HepG2 (cell line): ENCODE measurements around the gene HDAC10. TPM values are rescaled to one million over a fixed set of nuclear protein-coding genes. Genes with fewer than 3 reads are reported as not detected.

Experiments
- AKAP8 ChIP-seq: sonication (generic); formaldehyde crosslinking; IDR thresholded peaks from 2 replicates; pipeline ENCODE4 v1.5.1; 2020; ENCODE audit warnings: mild to moderate bottlenecking, missing genetic modification reagents
- CREB1 ChIP-seq, 2 experiments: fragments of 450-650 bp in 1 of 2; IDR thresholded peaks; 2 replicates each; pipeline ENCODE4 v1.6.1; 2016 to 2017; ENCODE audit warnings: control low read depth in 1 of 2, mild to moderate bottlenecking in 1 of 2, missing compliant biosample characterization in 1 of 2, missing genetic modification characterization in 1 of 2
- FLYWCH1 ChIP-seq: sonication (generic); formaldehyde crosslinking; IDR thresholded peaks from 2 replicates; pipeline ENCODE4 v1.8.1; 2023; ENCODE audit warnings: mild to moderate bottlenecking, missing genetic modification reagents
- MATR3 ChIP-seq: sonication (generic); formaldehyde crosslinking; IDR thresholded peaks from 2 replicates; pipeline ENCODE4 v1.4.0; 2020; ENCODE audit warnings: missing genetic modification reagents
- RAD21 ChIP-seq: fragments of 450-650 bp; formaldehyde crosslinking; IDR thresholded peaks from 2 replicates; pipeline ENCODE4 v1.5.0; 2020; ENCODE audit warnings: mild to moderate bottlenecking
- SALL1 ChIP-seq: sonication (generic); formaldehyde crosslinking; IDR thresholded peaks from 2 replicates; pipeline ENCODE4 v1.8.0; 2022; ENCODE audit warnings: mild to moderate bottlenecking, missing genetic modification reagents
- SMC3 ChIP-seq: IDR thresholded peaks from 2 replicates; pipeline ENCODE4 v1.6.1; 2011; ENCODE audit warnings: low read length, improper control_type of control experiment
- STAG1 ChIP-seq: sonication (generic); formaldehyde crosslinking; IDR thresholded peaks from 2 replicates; pipeline ENCODE4 v1.4.0; 2020; ENCODE audit warnings: missing genetic modification reagents
- XRCC5 ChIP-seq: fragments of 200-400 bp; formaldehyde crosslinking; optimal IDR thresholded peaks from 2 replicates; pipeline ENCODE3; 2017; ENCODE audit warnings: mild to moderate bottlenecking, low read length
- ZNF124 ChIP-seq: sonication (generic); formaldehyde crosslinking; IDR thresholded peaks from 2 replicates; pipeline ENCODE4 v1.4.0; 2020; ENCODE audit warnings: missing genetic modification reagents
- ZNF331 ChIP-seq: sonication (generic); formaldehyde crosslinking; IDR thresholded peaks from 2 replicates; pipeline ENCODE4 v1.4.0; 2020; ENCODE audit warnings: missing genetic modification reagents
- ZNF768 ChIP-seq: sonication (generic); formaldehyde crosslinking; IDR thresholded peaks from 2 replicates; pipeline ENCODE4 v1.4.0; 2020; ENCODE audit warnings: missing genetic modification reagents
- polyA plus RNA-seq, 8 experiments: library from polyadenylated mRNA; depleted of rRNA in 3 of 8; stranded (reverse) in 7 of 8; unstranded in 1 of 8; fragments of >200 nt; fragmentation: Illumina TruSeq in 4 of 8; extraction: Trizol in 4 of 8; gene quantifications; 2 replicates each; pipeline versions ENCODE4 v1.2.1 to v1.2.3, GENCODE V29; 2011 to 2016; ENCODE audit warnings: low read depth in 4 of 8, missing spikeins in 1 of 8, mixed read lengths in 1 of 8; ENCODE audit not compliant: insufficient read depth in 1 of 8
- total RNA-seq, 5 experiments: library from RNA; depleted of rRNA; stranded (reverse); fragments of >200 nt; fragmentation: Illumina TruSeq; extraction: Trizol; gene quantifications; 2 replicates each; pipeline ENCODE4 v1.2.3, GENCODE V29; 2016; ENCODE audit warnings: low read depth in 1 of 5
- TF ChIP-seq, protein P1 (sequence below): sonication (generic); formaldehyde crosslinking; IDR thresholded peaks from 2 replicates; pipeline ENCODE4 v1.5.1; 2020; ENCODE audit warnings: mild to moderate bottlenecking, moderate library complexity, missing genetic modification reagents
- TF ChIP-seq, protein P2 (sequence below): sonication (generic); formaldehyde crosslinking; IDR thresholded peaks from 2 replicates; pipeline ENCODE4 v1.4.0; 2020; ENCODE audit warnings: missing genetic modification reagents, borderline replicate concordance
- TF ChIP-seq, protein P3 (sequence below): IDR thresholded peaks from 2 replicates; pipeline ENCODE4 v1.6.1; 2016
- TF ChIP-seq, protein P4 (sequence below): sonication (generic); formaldehyde crosslinking; IDR thresholded peaks from 2 replicates; pipeline ENCODE4; 2020; ENCODE audit warnings: missing genetic modification reagents, mild to moderate bottlenecking, borderline replicate concordance
- TF ChIP-seq, protein P5 (sequence below): sonication (generic); formaldehyde crosslinking; IDR thresholded peaks from 2 replicates; pipeline ENCODE4 v1.5.0; 2020; ENCODE audit warnings: mild to moderate bottlenecking, missing genetic modification reagents, moderate library complexity

Gene HDAC10
- total and polyA plus RNA-seq, 2 of the 13 experiments (the other 11 are each of a cell fraction or from before 2014, with no cell fraction given) = 13.9 to 14.9 TPM

DNA sequence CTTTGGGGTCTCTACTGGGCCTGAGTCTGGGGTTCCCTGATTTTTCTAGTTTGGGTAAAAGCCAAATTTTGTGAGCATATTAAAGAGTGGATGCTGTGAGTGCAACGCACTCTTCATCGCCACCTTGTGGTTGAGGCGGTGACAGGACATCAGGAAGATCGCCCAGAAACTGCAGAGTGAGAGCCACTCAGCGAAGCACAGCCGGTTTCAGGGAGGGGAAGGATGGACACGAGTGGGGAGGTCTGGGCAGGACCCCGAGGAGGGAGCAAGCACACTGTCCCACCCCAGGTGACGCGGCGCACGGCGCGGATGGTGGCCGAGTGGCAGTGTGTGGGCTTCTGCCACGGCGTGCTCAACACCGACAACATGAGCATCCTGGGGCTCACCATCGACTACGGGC is 41.2 kb downstream of the HDAC10 start (continued):
- TF ChIP-seq, protein P1, sequence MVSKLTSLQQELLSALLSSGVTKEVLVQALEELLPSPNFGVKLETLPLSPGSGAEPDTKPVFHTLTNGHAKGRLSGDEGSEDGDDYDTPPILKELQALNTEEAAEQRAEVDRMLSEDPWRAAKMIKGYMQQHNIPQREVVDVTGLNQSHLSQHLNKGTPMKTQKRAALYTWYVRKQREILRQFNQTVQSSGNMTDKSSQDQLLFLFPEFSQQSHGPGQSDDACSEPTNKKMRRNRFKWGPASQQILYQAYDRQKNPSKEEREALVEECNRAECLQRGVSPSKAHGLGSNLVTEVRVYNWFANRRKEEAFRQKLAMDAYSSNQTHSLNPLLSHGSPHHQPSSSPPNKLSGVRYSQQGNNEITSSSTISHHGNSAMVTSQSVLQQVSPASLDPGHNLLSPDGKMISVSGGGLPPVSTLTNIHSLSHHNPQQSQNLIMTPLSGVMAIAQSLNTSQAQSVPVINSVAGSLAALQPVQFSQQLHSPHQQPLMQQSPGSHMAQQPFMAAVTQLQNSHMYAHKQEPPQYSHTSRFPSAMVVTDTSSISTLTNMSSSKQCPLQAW = 0 out of 2 replicates have a peak, but pooled peaks have one; percentile 26
- TF ChIP-seq SMC3 (peak; percentile 89), ZNF124 (no peak), FLYWCH1 (CRISPR knock-in tag) (no peak), AKAP8 (peak; percentile 15; the same call in 1 of the 2 replicates), ZNF331 (CRISPR knock-in tag) (peak; percentile 44; the same call in 1 of the 2 replicates), XRCC5 (peak; percentile 40), ZNF768 (CRISPR knock-in tag) (peak; percentile 50; the same call in 1 of the 2 replicates), MATR3 (CRISPR knock-in tag) (no peak), CREB1 (IDR thresholded peaks at IDR 0.05) (no peak), CREB1 (CRISPR knock-in tag; IDR thresholded peaks at IDR 0.05) (no peak), STAG1 (CRISPR knock-in tag) (peak; percentile 71), RAD21 (CRISPR knock-in tag) (peak; percentile 75), SALL1 (CRISPR knock-in tag) (no peak)
- TF ChIP-seq, protein P2, sequence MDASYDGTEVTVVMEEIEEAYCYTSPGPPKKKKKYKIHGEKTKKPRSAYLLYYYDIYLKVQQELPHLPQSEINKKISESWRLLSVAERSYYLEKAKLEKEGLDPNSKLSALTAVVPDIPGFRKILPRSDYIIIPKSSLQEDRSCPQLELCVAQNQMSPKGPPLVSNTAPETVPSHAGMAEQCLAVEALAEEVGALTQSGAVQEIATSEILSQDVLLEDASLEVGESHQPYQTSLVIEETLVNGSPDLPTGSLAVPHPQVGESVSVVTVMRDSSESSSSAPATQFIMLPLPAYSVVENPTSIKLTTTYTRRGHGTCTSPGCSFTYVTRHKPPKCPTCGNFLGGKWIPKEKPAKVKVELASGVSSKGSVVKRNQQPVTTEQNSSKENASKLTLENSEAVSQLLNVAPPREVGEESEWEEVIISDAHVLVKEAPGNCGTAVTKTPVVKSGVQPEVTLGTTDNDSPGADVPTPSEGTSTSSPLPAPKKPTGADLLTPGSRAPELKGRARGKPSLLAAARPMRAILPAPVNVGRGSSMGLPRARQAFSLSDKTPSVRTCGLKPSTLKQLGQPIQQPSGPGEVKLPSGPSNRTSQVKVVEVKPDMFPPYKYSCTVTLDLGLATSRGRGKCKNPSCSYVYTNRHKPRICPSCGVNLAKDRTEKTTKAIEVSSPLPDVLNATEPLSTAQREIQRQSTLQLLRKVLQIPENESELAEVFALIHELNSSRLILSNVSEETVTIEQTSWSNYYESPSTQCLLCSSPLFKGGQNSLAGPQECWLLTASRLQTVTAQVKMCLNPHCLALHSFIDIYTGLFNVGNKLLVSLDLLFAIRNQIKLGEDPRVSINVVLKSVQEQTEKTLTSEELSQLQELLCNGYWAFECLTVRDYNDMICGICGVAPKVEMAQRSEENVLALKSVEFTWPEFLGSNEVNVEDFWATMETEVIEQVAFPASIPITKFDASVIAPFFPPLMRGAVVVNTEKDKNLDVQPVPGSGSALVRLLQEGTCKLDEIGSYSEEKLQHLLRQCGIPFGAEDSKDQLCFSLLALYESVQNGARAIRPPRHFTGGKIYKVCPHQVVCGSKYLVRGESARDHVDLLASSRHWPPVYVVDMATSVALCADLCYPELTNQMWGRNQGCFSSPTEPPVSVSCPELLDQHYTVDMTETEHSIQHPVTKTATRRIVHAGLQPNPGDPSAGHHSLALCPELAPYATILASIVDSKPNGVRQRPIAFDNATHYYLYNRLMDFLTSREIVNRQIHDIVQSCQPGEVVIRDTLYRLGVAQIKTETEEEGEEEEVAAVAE (CRISPR knock-in tag) = peak; percentile 53; the same call in 1 of the 2 replicates
- TF ChIP-seq, protein P3, sequence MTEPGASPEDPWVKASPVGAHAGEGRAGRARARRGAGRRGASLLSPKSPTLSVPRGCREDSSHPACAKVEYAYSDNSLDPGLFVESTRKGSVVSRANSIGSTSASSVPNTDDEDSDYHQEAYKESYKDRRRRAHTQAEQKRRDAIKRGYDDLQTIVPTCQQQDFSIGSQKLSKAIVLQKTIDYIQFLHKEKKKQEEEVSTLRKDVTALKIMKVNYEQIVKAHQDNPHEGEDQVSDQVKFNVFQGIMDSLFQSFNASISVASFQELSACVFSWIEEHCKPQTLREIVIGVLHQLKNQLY (CRISPR knock-in tag) = no peak
- TF ChIP-seq, protein P4, sequence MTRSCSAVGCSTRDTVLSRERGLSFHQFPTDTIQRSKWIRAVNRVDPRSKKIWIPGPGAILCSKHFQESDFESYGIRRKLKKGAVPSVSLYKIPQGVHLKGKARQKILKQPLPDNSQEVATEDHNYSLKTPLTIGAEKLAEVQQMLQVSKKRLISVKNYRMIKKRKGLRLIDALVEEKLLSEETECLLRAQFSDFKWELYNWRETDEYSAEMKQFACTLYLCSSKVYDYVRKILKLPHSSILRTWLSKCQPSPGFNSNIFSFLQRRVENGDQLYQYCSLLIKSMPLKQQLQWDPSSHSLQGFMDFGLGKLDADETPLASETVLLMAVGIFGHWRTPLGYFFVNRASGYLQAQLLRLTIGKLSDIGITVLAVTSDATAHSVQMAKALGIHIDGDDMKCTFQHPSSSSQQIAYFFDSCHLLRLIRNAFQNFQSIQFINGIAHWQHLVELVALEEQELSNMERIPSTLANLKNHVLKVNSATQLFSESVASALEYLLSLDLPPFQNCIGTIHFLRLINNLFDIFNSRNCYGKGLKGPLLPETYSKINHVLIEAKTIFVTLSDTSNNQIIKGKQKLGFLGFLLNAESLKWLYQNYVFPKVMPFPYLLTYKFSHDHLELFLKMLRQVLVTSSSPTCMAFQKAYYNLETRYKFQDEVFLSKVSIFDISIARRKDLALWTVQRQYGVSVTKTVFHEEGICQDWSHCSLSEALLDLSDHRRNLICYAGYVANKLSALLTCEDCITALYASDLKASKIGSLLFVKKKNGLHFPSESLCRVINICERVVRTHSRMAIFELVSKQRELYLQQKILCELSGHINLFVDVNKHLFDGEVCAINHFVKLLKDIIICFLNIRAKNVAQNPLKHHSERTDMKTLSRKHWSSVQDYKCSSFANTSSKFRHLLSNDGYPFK (CRISPR knock-in tag) = 0 out of 2 replicates have a peak, but pooled peaks have one; percentile 19
- TF ChIP-seq, protein P5, sequence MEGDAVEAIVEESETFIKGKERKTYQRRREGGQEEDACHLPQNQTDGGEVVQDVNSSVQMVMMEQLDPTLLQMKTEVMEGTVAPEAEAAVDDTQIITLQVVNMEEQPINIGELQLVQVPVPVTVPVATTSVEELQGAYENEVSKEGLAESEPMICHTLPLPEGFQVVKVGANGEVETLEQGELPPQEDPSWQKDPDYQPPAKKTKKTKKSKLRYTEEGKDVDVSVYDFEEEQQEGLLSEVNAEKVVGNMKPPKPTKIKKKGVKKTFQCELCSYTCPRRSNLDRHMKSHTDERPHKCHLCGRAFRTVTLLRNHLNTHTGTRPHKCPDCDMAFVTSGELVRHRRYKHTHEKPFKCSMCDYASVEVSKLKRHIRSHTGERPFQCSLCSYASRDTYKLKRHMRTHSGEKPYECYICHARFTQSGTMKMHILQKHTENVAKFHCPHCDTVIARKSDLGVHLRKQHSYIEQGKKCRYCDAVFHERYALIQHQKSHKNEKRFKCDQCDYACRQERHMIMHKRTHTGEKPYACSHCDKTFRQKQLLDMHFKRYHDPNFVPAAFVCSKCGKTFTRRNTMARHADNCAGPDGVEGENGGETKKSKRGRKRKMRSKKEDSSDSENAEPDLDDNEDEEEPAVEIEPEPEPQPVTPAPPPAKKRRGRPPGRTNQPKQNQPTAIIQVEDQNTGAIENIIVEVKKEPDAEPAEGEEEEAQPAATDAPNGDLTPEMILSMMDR (CRISPR knock-in tag) = peak; percentile 86
